KMS-11 (cell line): ENCODE data around the gene MS4A14.
A peak's percentile ranks its signal among the peaks of the same experiment; 100 is the strongest.

Experiments
- H2AFZ ChIP-seq: fragments of 200-600 bp; sonication (generic); 2 replicates; pipeline ENCODE4 v1.6.1; 2016; ENCODE audit warnings: antibody characterized with exemption, mixed run types, low read depth
- H3K27ac ChIP-seq: fragments of 200-600 bp; sonication (generic); 2 replicates; pipeline ENCODE4 v1.6.1; 2016; ENCODE audit warnings: mild to moderate bottlenecking, mixed run types
- H3K27me3 ChIP-seq: fragments of 200-600 bp; sonication (generic); 2 replicates; pipeline ENCODE4 v1.6.1; 2017; ENCODE audit warnings: mild to moderate bottlenecking, low read depth, mixed run types, moderate library complexity; ENCODE audit not compliant: insufficient read depth
- H3K36me3 ChIP-seq: fragments of 200-600 bp; sonication (generic); 2 replicates; pipeline ENCODE4 v1.6.1; 2017; ENCODE audit warnings: mild to moderate bottlenecking, mixed run types; ENCODE audit not compliant: insufficient read depth
- H3K4me1 ChIP-seq: fragments of 200-600 bp; sonication (generic); 2 replicates; pipeline ENCODE4 v1.6.1; 2016; ENCODE audit warnings: mild to moderate bottlenecking, low read depth, mixed run types; ENCODE audit not compliant: poor library complexity, severe bottlenecking
- H3K4me2 ChIP-seq: fragments of 200-600 bp; sonication (generic); 2 replicates; pipeline ENCODE4 v1.7.0; 2016; ENCODE audit warnings: mild to moderate bottlenecking, mixed run types
- H3K4me3 ChIP-seq: fragments of 200-600 bp; sonication (generic); IDR thresholded peaks from 2 replicates; pipeline ENCODE4 v1.6.1; 2017; ENCODE audit warnings: low read depth, low read length, mixed read lengths; ENCODE audit not compliant: insufficient read depth
- H3K79me2 ChIP-seq: fragments of 200-600 bp; sonication (generic); 2 replicates; pipeline ENCODE4 v1.6.1; 2016; ENCODE audit warnings: low read depth, mixed run types; ENCODE audit not compliant: insufficient read depth
- H3K9ac ChIP-seq: fragments of 200-600 bp; sonication (generic); 2 replicates; pipeline ENCODE4 v1.6.1; 2016; ENCODE audit warnings: mild to moderate bottlenecking, mixed run types
- H4K20me1 ChIP-seq: fragments of 200-600 bp; sonication (generic); 2 replicates; pipeline ENCODE4 v1.6.1; 2016; ENCODE audit warnings: mild to moderate bottlenecking, mixed run types; ENCODE audit not compliant: insufficient read depth
- TF ChIP-seq, protein P1 (sequence below): fragments of 200-600 bp; sonication (generic); conservative IDR thresholded peaks from 2 replicates; pipeline ENCODE4 v1.6.1; 2017; ENCODE audit warnings: low read depth, mild to moderate bottlenecking, antibody characterized with exemption, low read length, moderate library complexity, mixed read lengths

Gene MS4A14

DNA sequence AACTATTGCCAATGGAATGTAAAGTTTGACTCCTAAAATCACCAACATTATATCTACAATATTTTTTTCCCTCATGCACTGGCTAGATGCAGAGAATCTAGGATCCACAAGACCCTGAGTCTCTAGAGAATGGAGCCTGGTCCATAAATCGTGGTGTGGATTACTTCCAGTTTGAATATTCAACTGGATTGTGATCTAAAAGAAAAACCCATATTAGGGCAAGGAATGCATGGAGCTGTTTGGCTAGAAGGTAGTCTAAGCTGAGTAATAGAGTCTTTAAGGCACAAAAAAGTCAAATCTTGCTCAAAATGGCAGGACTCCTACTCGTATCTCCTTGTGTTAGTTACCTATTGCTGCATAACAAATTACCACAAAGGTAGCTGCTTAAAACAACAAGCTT is 23.8 kb downstream of the MS4A14 start:
- no peaks in the 10 kb centered on the region for H3K4me1 ChIP-seq
- no peaks in the 10 kb centered on the region for H3K79me2 ChIP-seq
- H3K27me3 ChIP-seq, result no peaks in the 10 kb centered on the region
- no peak overlapping the region for H3K4me2 ChIP-seq
- H4K20me1 ChIP-seq, result no peaks in the 10 kb centered on the region
- H3K4me3 ChIP-seq, result no peak overlapping the region
- no peak overlapping the region for H2AFZ ChIP-seq
- no peak overlapping the region for H3K9ac ChIP-seq
- no peak overlapping the region for H3K27ac ChIP-seq
- TF ChIP-seq, protein P1, sequence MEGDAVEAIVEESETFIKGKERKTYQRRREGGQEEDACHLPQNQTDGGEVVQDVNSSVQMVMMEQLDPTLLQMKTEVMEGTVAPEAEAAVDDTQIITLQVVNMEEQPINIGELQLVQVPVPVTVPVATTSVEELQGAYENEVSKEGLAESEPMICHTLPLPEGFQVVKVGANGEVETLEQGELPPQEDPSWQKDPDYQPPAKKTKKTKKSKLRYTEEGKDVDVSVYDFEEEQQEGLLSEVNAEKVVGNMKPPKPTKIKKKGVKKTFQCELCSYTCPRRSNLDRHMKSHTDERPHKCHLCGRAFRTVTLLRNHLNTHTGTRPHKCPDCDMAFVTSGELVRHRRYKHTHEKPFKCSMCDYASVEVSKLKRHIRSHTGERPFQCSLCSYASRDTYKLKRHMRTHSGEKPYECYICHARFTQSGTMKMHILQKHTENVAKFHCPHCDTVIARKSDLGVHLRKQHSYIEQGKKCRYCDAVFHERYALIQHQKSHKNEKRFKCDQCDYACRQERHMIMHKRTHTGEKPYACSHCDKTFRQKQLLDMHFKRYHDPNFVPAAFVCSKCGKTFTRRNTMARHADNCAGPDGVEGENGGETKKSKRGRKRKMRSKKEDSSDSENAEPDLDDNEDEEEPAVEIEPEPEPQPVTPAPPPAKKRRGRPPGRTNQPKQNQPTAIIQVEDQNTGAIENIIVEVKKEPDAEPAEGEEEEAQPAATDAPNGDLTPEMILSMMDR, result no peak
- H3K36me3 ChIP-seq, result no peaks in the 10 kb centered on the region

DNA sequence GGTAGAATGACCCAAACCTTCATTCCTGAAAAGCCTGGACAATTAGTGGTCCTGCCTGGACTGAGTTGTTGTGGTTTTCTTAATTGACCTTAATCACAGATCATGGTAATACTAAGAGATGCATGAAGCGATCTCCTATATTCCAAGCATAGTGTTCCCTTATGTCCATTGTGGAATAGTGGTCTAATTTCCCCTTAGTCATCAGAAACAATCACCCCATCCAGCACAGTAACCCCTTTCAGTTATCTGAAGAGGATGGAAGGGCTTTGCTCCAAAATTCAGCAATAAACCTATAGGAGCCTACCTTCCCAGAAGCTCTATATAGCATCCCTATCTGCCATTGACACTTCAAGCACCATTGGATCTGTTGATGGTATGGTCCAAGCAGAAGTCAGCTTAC is 26.4 kb downstream of the MS4A14 start:
- no peaks in the 10 kb centered on the region for H3K79me2 ChIP-seq
- no peaks in the 10 kb centered on the region for H3K27me3 ChIP-seq
- TF ChIP-seq, protein P1, result no peak
- no peaks in the 10 kb centered on the region for H4K20me1 ChIP-seq
- H2AFZ ChIP-seq, result no peak overlapping the region
- no peak overlapping the region for H3K4me3 ChIP-seq
- no peak overlapping the region for H3K9ac ChIP-seq
- H3K36me3 ChIP-seq, result no peaks in the 10 kb centered on the region
- no peak overlapping the region for H3K4me2 ChIP-seq
- H3K4me1 ChIP-seq, result peaks cover under 1% of the 10 kb centered on the region
- no peak overlapping the region for H3K27ac ChIP-seq

DNA sequence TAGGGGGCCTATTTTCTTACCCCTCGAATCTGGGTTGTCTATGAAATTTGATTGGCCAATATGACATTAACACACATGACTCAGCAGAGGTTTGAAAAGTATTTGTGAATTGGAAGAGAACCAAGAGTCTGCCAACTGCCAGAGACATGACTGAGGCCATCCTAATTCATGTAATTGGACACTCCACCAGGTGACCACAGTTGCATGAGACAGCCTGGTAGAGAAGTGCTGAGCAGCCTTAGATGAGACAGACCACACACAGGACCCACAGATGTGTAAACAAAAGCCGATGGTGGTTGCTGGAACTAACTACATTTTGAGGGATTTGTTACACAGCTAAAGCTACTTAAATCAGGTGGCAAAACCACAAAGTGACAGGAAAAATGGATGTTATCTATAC is 32.3 kb downstream of the MS4A14 start:
- no peaks in the 10 kb centered on the region for H3K27me3 ChIP-seq
- peak overlapping the region; percentile 64 for H3K27ac ChIP-seq
- TF ChIP-seq, protein P1, result no peak
- peak overlapping the region; percentile 3; the same call in 1 of the 2 replicates for H3K9ac ChIP-seq
- peak overlapping the region; percentile 14; the same call in 1 of the 2 replicates for H2AFZ ChIP-seq
- H3K79me2 ChIP-seq, result no peaks in the 10 kb centered on the region
- peaks cover 22% of the 10 kb centered on the region for H3K4me1 ChIP-seq
- H3K36me3 ChIP-seq, result no peaks in the 10 kb centered on the region
- no peak overlapping the region for H3K4me3 ChIP-seq
- H3K4me2 ChIP-seq, result peak overlapping the region; percentile 5; the same call in 1 of the 2 replicates
- no peaks in the 10 kb centered on the region for H4K20me1 ChIP-seq

DNA sequence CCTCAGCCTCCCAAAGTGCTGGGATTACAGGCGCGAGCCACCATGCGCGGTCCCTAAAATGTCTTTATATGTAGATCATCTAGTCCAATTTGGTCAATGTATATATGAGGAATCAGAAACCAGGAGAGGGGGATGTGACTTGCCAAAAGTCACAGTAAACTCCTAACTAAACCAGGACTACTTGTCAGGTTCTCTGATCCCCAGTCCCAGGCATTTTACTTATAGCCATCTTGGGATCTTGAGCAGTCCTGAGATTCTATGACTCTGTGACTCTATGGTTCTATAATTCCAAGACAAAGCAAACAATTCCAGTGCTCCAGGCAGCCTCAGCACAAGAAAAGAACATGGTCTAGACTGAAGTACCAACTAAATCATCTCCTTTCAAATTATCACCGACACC is 33.0 kb downstream of the MS4A14 start, which contains the start of gene MS4A5:
TSS of gene MS4A5 (plus strand) at position 301 of the 400 bp plus-strand sequence. CDS start 103 bp downstream, outside the sequence.
- Histone ChIP-seq H2AFZ (peak within 1 kb of the TSS; percentile 14; the same call in 1 of the 2 replicates), H3K79me2 (no peaks in the 10 kb centered on the region)

More for the DNA sequence above, 33.0 kb downstream of the MS4A14 start, which contains the start of gene MS4A5:
- Histone ChIP-seq H3K27ac (peak within 1 kb of the TSS; percentile 64), H4K20me1 (no peaks in the 10 kb centered on the region), H3K4me1 (peaks cover 22% of the 10 kb centered on the region), H3K36me3 (no peaks in the 10 kb centered on the region), H3K9ac (peak within 1 kb of the TSS; percentile 3; the same call in 1 of the 2 replicates), H3K4me2 (peak within 1 kb of the TSS; percentile 5; the same call in 1 of the 2 replicates), H3K4me3 (no peak within 1 kb of the TSS), H3K27me3 (no peaks in the 10 kb centered on the region)
- TF ChIP-seq, protein P1, result no peak
